Posterior cingulate gyrus (tissue), 11 donors: ENCODE results near the gene DPH5.
"Not testable (repeated sequence)": the region's sequence is repeated elsewhere in the genome, so short reads cannot be mapped to it uniquely, and the experiment has no call there.

Experiments
- DNase-seq, 10 donors: peaks; one replicate each; pipeline versions ENCODE4 v3.0.0 to v3.0.0-alpha.2; 2020 to 2021; ENCODE audit warnings: mixed read lengths in 3 of 10
- intact Hi-C: fragments of 100-400 bp; cut with DNase I; formaldehyde crosslinking; loops from one replicate; pipeline ENCODE4 v1.15.1; 2023

Gene DPH5

GRCh38 chr1:101033017-101033416 lies 7.4 kb upstream of the DPH5 start:
- intact Hi-C loops, result no loop called here
- DNase-seq, result no peak

DNA sequence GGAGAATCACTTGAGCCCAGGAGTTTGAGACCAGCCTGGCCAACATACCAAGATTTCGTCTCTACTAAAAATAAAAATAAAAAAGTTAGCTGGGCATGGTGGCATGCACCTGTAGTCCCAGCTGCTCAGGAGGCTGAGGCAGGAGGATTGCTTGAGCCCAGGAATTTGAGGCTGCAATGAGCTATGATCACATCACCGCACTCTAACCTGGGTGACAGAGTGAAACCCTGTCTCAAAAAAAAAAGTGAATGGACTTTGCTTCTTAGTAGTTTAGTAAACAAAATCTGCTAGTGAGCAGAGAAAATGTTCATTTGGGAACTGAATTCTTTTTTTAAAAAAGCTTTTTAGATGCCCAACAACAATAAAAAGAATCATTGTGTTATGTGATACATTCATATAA lies 6.5 kb upstream of the DPH5 start:
- intact Hi-C loops, DNase-seq: not testable (repeated sequence)

DNA sequence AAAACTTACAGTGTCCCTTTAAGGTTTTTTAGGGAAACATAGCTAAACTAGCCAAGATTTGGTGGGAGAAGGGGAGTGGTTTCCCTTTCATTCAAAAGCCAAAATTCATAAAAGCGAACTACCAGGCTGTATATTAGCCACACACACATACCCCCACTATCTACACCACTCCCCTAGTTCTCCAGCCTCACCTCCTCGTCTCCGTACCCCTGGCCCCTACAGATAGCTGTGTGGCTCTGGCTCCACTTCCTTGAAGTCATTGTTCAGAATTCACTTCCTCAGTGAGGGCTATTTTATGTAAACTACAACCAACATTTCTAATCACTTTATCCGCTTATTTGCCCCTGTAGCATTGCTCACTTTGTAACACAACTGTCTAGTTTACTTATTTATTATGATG lies 5.3 kb upstream of the DPH5 start:
- intact Hi-C loops, result no loop called here
- DNase-seq, result no peak

DNA sequence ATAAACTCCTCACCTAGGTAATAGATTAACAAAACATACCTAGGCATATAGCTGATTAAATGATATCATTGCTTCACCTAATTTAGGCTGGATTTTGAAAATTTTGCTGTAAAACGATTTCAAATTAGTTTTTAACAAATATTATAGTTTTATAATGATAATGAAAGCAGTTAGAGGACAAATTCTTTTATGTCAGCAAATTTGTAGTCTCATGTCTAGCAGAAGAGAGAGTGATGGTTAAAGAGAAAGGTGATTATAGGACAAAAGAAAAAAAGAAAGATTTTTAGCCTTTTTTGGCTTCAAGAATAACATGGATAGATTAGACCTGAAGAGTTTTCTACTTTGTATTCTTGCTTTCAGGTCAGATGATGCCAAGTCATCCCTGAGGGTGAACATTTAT lies 3.6 kb upstream of the DPH5 start:
- DNase-seq, result no peak
- intact Hi-C loops, result loop anchor here (10.0 kb wide), 1 partner anchor 206 kb away; the partner anchor contains the start of gene S1PR1

GRCh38 chr1:101028466-101028865 lies 2.9 kb upstream of the DPH5 start:
- intact Hi-C loops, result loop anchor here (10.0 kb wide), 1 partner anchor 206 kb away; the partner anchor contains the start of gene S1PR1
- DNase-seq, result no peak

DNA sequence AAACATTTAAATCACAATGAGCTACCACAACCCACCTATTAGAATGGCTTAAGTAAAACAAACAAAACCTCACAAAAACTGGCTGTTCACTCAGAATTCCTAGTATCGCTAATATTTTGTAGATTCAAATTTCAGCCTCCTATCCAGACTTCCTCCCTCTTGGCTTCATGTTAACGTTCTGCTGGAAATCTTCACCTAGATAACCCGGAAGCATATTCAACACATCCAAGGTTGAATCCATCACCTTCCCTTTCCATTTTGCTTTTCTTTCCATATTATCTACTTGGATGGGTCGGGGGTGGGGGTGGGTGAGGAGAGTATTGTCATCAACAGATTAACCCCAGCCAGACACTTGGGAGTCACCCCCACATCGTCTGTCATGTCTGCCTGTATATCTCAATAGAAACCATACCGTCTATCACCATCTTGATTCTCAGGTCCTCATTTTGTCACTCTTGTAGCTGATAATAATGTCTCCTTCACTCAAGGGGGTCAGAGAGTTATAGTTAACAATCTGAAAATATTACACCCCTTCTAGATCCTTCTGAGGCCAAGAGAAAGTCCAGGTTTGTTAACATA lies 1.7 kb upstream of the DPH5 start:
- DNase-seq, result no peak
- intact Hi-C loops, result loop anchor here (10.0 kb wide), 1 partner anchor 208 kb away; the partner anchor contains the start of gene S1PR1

DNA sequence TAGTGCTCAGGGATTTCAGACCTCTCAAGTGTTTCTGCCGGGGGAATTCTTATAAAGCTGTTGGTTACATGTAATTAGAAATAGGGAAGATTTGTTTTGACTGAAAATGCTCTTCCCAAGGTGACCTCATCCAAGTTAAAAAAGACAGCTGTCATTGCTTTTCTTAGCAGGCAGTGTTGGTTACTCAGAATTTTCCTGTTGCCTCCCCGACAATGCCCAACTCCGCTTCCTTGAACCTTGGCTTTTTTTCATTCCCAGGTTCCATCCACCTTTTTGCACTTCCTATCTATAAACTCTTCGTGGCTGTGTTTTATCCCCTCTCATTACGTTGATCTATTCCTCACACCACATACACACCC lies 825 bp upstream of the DPH5 start:
- intact Hi-C loops, result loop anchor here (10.0 kb wide), 1 partner anchor 208 kb away; the partner anchor contains the start of gene S1PR1
- no peak for DNase-seq

DNA sequence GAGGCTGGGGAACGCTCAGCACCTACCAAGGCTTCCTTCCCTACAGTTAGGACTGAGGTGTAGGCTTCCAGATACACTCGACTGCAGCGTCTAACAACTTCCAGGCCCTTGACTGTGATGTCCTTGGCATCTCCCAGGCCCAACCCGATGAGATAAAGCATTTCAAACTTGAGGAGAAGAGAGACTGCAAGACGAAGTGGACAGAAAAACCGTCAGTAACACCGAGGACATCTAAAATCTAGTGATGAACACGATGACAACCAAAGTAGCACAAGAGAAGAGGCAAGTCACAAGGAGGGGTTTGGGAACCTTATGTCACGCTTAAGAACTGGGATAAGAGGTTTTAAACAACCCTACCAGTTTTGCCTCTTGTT lies 314 bp downstream of the DPH5 start:
- intact Hi-C loops, result loop anchor here (10.0 kb wide), 1 partner anchor 210 kb away; the partner anchor contains the start of gene S1PR1
- peak in 3 of 10 donors; percentile 6 to 62 (median 7) for DNase-seq

- DNase-seq, result no peak
- intact Hi-C loops, result loop anchor here (10.0 kb wide), 1 partner anchor 213 kb away; the partner anchor contains the start of gene S1PR1
Measured at GRCh38 chr1:101022294-101022693, 3.3 kb downstream of the DPH5 start.

DNA sequence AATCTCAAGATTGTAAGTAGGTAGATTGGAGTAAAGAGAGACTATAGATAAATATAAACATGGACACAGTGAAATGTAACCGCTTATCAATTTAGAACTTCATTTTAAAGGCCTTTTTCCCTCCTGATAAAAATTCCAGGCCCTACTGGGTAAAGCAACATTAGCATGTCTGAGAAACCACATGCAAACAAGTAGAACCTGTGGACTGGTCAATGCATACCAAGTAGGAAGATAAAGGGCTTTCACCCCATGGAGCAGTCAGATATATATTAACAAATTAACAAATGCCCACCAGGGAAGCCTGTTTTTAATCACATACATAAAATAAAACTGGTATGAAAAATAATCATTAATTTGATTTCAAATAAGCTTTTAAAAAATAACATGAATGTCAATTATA lies 8.1 kb downstream of the DPH5 start:
- no peak for DNase-seq
- intact Hi-C loops, result no loop called here

DNA sequence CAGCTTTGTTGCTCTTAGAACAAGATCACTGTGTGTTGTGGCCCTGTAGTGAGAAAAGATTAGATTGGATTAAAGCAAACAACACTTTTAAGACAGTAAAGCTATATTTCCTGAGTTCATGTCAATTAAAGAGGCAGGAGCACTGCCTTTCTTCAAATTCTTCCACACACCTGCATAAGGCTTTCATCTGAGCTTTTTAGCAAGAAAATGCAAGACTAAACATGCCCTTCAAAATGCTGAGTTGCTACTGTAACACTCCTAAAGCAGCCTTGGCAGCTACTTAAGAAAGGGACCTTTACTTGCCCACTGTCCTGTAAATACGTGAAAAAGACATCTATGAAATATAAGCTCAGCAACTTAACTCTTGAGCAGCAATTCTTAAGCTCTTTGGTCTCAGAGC lies 11.8 kb downstream of the DPH5 start:
- intact Hi-C loops, result no loop called here
- DNase-seq, result no peak

- no peak for DNase-seq
- intact Hi-C loops, result no loop called here
Measured at GRCh38 chr1:101008229-101008834, 17.3 kb downstream of the DPH5 start.

GRCh38 chr1:101006553-101006952 lies 19.0 kb downstream of the DPH5 start:
- intact Hi-C loops, result no loop called here
- no peak for DNase-seq

GRCh38 chr1:101005871-101006270 lies 19.7 kb downstream of the DPH5 start:
- intact Hi-C loops, result no loop called here

DNA sequence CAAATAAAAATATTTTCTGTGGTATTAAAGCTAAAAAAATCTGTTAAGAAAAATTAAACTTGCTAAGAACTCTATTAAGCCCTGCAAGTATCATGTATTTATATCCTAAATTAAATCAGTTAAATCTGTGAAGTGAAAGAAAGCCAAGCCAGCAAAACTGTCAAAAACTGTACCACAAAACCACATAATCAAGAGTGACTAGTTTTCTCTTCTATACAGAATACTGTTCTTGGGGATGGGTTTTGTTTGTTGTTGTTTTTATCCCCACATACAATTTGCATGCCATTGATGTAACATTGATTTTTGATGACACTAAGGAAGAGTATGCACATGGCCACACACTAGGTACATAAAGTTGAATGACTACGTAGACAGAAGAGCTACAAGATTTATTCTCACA lies 20.4 kb downstream of the DPH5 start:
- intact Hi-C loops, result no loop called here
- no peak for DNase-seq

More at GRCh38 chr1:101005871-101006270, 19.7 kb downstream of the DPH5 start:
- no peak for DNase-seq

GRCh38 chr1:101004670-101005069 lies 20.9 kb downstream of the DPH5 start:
- DNase-seq, result no peak
- intact Hi-C loops, result no loop called here

GRCh38 chr1:101004061-101004460 lies 21.5 kb downstream of the DPH5 start:
- no peak for DNase-seq
- intact Hi-C loops, result no loop called here

DNA sequence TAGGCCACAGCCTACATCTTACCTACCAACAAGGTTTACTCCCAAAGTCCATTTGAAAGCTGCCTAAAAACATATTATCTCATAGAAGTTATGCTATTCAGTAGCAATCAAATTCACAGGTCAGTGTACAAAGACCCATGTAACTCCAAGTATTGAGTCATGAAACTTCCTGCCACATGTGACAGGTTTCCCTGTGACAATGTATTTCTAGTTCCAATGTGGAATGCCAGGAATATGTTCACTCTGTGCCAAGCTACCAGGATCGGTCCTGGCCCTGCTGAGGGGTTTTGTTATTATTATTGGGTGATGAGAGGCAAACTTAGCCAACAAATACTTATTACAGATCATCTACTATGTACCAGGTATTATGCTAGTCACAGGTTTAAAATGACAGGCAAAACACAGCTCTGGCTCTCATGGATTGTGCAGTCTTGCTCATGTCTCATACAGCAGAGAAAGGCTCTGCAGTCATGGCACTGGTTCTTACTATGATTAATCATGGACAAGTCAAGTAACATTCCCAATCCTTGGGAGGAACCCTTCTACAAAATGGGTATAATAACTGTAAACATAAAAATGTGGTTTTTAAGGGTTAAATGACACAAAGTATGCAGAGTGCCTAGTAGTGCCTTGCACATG lies 22.5 kb downstream of the DPH5 start:
- intact Hi-C loops, result no loop called here
- DNase-seq, result no peak

DNA sequence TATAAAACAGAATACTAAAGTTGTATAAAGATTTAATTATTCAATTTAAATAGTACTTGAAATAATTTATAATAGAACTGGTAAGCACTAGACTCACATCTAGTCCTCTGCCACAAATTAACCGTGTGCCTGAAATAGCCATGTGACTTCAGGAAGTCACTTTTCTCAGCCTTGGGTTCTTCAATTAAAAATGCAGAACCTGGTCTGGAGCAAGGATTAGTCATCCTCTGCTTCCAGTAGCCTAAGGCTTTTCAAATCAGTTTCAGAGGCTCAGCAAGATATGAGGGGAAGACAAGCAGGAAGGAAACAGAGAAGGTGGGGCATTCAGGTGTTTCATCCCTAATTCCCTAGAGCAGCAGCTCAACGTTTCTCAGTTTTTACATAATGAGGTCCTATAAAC lies 23.0 kb downstream of the DPH5 start:
- DNase-seq, result no peak
- intact Hi-C loops, result no loop called here

- intact Hi-C loops, result no loop called here
- DNase-seq, result no peak
Measured at GRCh38 chr1:101000131-101000873, 25.3 kb downstream of the DPH5 start.

GRCh38 chr1:100998426-100998825 lies 27.2 kb downstream of the DPH5 start:
- DNase-seq, result no peak
- intact Hi-C loops, result no loop called here
